Measurements from ENCODE around the gene MAGI1.
A peak's percentile ranks its signal among the peaks of the same experiment; 100 is the strongest.

The MAGI1 gene

DNA sequence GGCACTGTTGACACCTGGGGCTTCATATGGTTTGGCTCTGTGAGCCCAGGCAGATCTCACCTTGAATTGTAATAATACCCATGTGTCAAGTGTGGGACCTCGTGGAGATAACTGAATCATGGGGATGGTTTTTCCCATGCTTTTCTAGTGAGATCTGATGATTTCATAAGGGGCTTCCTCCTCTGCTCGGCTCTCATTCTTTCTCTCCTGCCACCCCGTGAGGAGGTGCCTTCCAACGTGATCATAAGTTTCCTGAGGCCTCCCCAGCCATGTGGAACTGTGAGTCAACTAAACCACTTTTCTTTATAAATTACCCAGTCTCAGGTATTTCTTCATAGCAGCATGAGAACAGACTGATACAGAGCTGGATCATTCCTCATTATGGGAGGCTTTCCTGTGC is 695.0 kb downstream of the MAGI1 start:
- Mint-ChIP-seq H3K4me3 (no peak overlapping the region), H3K36me3 (no peaks in the 10 kb centered on the region), H3K9me3 (peaks cover 17% of the 10 kb centered on the region), H3K27ac (no peak overlapping the region), H3K4me1 (no peaks in the 10 kb centered on the region)
- no peak for DNase-seq (ENCODE audit: low spot score in 2 of 2)
- ATAC-seq, result no peak

DNA sequence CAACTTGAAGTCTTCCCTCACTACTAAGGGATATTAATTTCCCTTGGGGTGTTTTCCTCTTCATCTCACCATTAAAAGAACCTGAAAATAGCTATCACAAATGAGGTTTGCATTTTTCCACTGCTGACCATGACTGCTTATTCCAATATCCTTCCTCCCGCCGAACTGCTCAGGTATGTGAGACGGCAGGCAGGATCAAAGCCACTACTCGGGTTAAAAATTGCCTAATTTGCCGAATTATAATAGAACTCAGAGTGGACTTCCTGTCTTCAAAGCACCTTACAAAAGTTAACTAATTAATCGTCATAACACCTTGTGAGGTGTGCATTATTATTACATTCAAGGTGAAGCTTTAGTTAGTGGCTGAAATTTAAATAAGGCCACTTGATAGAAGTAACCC is 695.7 kb downstream of the MAGI1 start:
- no peak overlapping the region for H3K27ac Mint-ChIP-seq
- no peak for ATAC-seq
- H3K36me3 Mint-ChIP-seq, result no peaks in the 10 kb centered on the region
- H3K4me3 Mint-ChIP-seq, result no peak overlapping the region
- DNase-seq (ENCODE audit: low spot score in 2 of 2), result no peak
- H3K4me1 Mint-ChIP-seq, result no peaks in the 10 kb centered on the region
- H3K9me3 Mint-ChIP-seq, result peaks cover 17% of the 10 kb centered on the region

DNA sequence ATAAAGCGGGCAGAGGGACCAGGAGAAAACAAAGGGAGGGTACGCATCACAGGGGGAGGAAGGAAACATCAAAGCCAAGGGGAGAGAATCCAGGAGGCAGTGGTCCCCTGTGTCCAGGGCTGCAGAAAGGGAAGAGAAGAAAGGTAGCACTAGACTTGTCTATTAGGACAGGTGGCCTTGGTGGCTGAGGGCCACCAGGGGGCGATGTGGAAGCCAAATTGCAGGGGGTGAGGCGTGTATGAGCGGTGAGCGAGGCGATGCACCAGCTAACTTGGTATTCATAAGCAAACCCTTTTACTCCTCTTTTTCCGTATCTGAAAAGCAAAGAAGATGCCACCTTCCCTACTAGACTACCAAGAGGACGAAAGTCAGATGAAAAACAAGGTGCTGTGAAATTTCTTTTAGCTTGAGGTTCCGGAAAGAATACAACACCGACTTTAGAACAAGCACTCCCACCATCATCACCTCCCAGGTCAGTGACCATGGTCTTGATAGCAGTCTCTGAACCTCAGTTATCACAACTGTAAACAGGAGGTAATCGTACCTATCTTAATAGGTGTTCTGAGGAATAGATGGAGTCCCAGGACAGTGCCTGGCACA is 696.5 kb downstream of the MAGI1 start:
- Mint-ChIP-seq H3K4me3 (no peak overlapping the region), H3K4me1 (no peaks in the 10 kb centered on the region), H3K9me3 (peaks cover 19% of the 10 kb centered on the region), H3K36me3 (no peaks in the 10 kb centered on the region), H3K27ac (no peak overlapping the region)
- DNase-seq (ENCODE audit: low spot score in 2 of 2) (peak in 1 of 2 donors; percentile 49), ATAC-seq (peak; percentile 51)

DNA sequence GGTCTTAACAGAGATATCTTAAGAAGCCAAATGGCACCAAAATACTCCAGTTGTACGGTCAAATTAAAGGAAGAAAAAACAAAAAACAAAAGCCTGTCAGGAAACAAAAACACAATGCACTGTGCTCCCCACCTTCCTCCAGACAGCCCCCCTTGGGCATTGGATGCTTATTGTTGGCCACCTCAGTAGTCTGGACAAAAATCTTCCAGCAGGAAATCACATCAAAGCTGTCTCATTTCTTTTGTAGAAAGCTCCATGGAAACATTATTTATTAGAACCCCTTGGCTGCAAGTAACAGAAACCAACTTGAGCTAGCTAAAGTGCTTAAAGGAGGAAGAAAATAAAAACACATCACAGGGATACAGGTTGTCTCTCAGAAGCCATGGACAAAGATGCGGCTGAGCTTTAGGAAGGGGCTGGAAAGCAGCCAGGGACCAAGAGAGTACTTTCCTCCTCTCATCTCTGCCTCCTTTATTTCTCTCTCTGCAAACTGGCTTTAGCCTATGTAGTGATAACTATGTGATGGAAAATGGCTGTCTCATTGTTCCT is 699.5 kb downstream of the MAGI1 start:
- Mint-ChIP-seq H3K4me1 (no peaks in the 10 kb centered on the region), H3K27ac (no peak overlapping the region), H3K9me3 (peaks cover 30% of the 10 kb centered on the region), H3K36me3 (no peaks in the 10 kb centered on the region), H3K4me3 (no peak overlapping the region)
- DNase-seq (ENCODE audit: low spot score in 2 of 2) (no peak), ATAC-seq (no peak)

DNA sequence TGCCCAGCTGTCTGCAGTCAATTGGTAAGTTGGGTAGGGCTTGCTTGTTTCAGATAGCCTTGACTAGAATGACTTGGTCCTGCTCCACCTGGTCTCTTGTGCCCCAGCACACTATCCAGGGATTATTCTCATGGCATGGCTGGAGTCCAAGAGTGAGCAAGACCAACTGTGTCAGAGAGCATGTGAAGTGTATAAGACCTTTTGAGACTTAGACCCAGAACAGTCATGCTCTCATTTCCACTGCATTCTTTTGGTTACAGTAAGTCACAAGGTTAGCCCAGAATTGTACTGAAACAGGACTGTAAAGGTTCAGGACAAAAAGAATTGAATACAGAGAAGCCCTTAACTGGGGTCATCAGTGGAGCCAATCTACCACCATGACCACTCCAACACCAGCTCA is 700.1 kb downstream of the MAGI1 start:
- H3K9me3 Mint-ChIP-seq, result peaks cover 30% of the 10 kb centered on the region
- ATAC-seq (no peak), DNase-seq (ENCODE audit: low spot score in 2 of 2) (no peak)
- no peak overlapping the region for H3K27ac Mint-ChIP-seq
- no peak overlapping the region for H3K4me3 Mint-ChIP-seq
- H3K36me3 Mint-ChIP-seq, result no peaks in the 10 kb centered on the region
- H3K4me1 Mint-ChIP-seq, result no peaks in the 10 kb centered on the region

DNA sequence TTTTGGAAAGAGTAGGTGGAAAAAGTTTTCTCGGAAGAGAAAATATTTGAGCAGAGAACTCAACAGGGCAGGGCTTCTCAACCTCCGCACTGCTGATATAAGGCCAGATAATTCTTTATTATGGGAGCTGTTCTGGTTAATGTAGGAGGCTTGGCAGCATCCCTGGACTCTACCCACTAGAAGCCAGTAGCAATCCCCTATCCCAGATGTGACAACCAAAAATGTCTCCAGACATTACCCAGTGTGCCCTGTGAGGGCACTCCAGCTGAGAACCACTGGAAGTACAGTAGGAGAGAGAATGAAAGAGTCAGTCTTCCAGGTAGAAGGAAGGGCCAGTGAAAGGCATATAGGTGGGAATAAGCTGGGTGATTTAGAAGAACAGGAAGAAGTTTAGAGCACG is 703.1 kb downstream of the MAGI1 start:
- H3K36me3 Mint-ChIP-seq, result no peaks in the 10 kb centered on the region
- peaks cover 21% of the 10 kb centered on the region for H3K9me3 Mint-ChIP-seq
- no peak for DNase-seq (ENCODE audit: low spot score in 2 of 2)
- H3K27ac Mint-ChIP-seq, result no peak overlapping the region
- ATAC-seq, result no peak
- H3K4me3 Mint-ChIP-seq, result no peak overlapping the region
- H3K4me1 Mint-ChIP-seq, result no peaks in the 10 kb centered on the region

DNA sequence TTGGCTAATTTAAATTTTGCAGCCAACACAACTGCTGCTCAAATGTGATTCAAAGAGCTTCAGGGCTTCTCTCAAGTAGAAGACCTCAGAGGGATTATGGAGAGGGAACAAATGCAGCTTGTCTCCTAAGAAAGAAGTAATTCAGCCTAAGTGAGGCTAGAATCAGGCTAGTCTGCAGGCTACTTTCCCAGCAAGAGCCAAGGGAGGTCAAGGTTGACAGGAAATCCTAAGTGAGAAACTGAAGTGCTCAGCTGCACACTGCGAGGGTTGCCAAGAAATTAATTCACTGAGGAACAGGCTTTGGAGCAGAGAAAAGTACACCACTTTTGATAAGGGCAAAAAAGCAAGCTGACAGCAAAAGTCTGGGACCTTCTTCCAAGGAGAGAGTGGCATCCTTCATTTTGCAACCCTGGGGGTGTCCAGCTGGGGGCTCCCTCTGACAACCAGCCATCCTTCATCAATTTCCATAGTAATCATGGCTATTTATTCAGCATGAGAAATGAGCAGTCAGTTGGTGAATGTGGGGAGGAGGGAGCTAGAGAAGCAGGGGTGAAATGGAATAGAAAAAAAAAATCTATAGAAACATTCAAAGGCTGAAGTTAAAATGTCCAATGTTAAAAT is 704.6 kb downstream of the MAGI1 start:
- no peak overlapping the region for H3K27ac Mint-ChIP-seq
- no peak overlapping the region for H3K4me3 Mint-ChIP-seq
- DNase-seq (ENCODE audit: low spot score in 2 of 2), result no peak
- H3K9me3 Mint-ChIP-seq, result peaks cover 13% of the 10 kb centered on the region
- no peak for ATAC-seq
- no peaks in the 10 kb centered on the region for H3K36me3 Mint-ChIP-seq
- H3K4me1 Mint-ChIP-seq, result no peaks in the 10 kb centered on the region

DNA sequence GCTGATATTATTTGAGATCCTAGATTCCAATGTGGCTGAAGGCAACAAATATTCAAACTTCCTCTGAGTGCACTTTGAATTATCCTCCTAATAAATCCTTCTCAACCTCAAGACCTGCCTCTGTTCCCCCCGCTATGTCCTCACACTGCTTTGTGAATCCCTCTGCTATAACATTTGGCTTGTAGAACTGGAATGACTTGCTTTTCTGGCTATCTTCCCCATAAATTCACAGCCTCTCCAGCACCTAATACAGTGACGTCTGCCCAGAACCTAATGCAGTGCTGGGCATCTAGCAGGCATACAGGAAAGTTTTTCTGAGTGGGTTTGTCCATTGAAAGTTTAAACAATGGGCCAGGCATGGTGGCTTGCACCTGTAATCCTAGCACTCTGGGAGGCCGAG is 707.0 kb downstream of the MAGI1 start:
- H3K4me3 Mint-ChIP-seq, result no peak overlapping the region
- no peak for DNase-seq (ENCODE audit: low spot score in 2 of 2)
- no peaks in the 10 kb centered on the region for H3K4me1 Mint-ChIP-seq
- peaks cover 8% of the 10 kb centered on the region for H3K9me3 Mint-ChIP-seq
- no peak overlapping the region for H3K27ac Mint-ChIP-seq
- H3K36me3 Mint-ChIP-seq, result no peaks in the 10 kb centered on the region
- no peak for ATAC-seq

DNA sequence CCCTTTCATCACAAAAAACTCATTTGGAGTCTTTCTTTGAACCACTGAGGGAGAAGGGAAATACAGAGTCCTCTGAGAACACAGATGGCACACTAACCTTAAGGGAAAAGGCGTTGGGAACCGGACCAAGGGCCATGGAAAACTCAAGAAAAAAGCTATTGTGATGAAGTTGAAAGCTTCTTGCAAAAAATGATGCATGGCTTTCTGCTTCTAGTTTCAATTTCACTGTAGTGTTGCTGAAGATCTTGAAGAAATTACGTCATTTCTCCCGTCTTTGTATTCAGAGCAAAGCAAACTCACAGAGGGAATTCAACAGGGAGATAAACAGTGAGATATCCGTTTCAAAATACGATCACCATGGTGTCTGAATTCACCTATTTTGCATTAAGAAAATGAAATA is 708.6 kb downstream of the MAGI1 start:
- DNase-seq (ENCODE audit: low spot score in 2 of 2), result no peak
- Mint-ChIP-seq H3K4me3 (no peak overlapping the region), H3K9me3 (peaks cover 6% of the 10 kb centered on the region), H3K36me3 (no peaks in the 10 kb centered on the region), H3K27ac (no peak overlapping the region), H3K4me1 (no peaks in the 10 kb centered on the region)
- ATAC-seq, result no peak

DNA sequence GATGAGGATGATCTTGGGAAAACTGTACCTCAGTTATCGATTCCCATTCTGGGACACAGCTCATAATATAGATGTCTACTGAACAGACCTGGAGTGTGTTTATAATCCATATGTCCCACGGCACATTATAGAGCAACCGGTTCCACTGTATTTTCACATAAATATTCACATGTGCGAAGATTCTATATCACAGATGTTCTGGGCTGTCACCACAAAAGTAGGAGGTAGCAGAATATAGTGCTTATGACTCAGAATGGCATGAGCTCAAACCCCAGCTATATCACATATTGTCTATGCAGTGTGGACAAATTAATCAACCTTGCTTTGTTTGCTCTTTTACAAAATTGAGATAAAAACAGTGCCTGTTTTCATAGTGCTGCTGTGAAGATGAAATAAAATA is 710.6 kb downstream of the MAGI1 start:
- no peaks in the 10 kb centered on the region for H3K4me1 Mint-ChIP-seq
- H3K9me3 Mint-ChIP-seq, result peaks cover 10% of the 10 kb centered on the region
- H3K4me3 Mint-ChIP-seq, result no peak overlapping the region
- DNase-seq (ENCODE audit: low spot score in 2 of 2), result no peak
- no peaks in the 10 kb centered on the region for H3K36me3 Mint-ChIP-seq
- H3K27ac Mint-ChIP-seq, result no peak overlapping the region
- ATAC-seq, result no peak

DNA sequence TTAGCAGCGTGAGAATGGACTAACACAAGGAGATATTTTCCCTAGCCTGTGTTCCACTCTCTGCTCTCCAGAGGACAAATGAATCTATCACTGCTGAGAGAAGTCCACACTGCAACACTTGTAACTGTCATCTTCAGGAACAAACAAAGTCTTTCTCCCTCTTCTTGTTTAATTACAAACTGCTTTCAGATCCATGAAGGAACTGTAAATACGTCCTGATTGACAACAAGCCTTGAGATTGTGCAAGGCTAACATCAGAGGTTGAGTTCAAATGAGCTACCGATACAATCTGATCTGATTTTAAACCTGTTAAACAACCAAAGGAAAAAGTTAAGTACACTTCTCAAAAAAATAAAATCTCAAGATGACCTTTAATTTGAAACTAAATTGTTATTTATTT is 712.1 kb downstream of the MAGI1 start:
- Mint-ChIP-seq H3K36me3 (no peaks in the 10 kb centered on the region), H3K4me1 (no peaks in the 10 kb centered on the region), H3K4me3 (no peak overlapping the region), H3K9me3 (peaks cover 14% of the 10 kb centered on the region), H3K27ac (no peak overlapping the region)
- DNase-seq (ENCODE audit: low spot score in 2 of 2) (no peak), ATAC-seq (no peak)

DNA sequence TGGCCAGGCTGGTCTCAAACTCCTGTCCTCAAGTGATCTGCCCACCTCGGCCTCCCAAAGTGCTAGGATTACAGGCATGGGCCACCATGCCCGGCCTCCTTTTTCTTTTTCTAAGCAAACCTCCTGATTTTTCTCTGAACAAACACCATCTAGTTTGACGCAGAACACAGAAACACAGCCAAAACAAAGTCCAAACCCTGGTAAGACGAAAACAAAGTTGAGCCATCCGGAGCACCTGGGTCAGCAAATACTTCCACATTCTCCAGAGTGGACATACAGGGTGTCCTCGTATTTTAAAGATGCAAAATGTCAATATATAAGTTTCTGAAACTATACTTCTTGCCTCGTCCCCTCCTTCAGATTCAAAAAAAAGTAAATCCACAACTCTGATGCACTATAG is 715.8 kb downstream of the MAGI1 start:
- no peak for ATAC-seq
- no peak overlapping the region for H3K27ac Mint-ChIP-seq
- H3K4me3 Mint-ChIP-seq, result no peak overlapping the region
- H3K4me1 Mint-ChIP-seq, result no peaks in the 10 kb centered on the region
- no peaks in the 10 kb centered on the region for H3K36me3 Mint-ChIP-seq
- DNase-seq (ENCODE audit: low spot score in 2 of 2), result no peak
- peaks cover 18% of the 10 kb centered on the region for H3K9me3 Mint-ChIP-seq

DNA sequence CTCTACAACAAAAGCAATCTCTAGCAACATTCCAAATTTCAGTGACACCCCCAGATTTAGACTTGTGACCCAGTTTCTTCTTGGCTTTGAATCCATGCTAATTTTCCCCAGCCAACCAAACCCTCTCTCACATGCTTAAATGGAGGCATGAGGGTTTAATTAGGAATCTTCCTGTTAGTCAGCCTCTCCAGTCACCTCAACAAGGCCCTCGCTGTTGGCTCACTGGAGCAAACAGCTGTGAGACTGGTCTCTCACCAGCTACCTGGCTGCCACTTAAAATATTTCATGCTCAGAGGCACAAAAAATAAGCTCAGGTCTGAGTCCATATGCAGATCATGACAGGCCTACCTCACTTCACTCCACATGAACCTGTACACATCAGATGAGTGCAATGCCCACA is 720.5 kb downstream of the MAGI1 start:
- DNase-seq (ENCODE audit: low spot score in 2 of 2), result no peak
- no peak for ATAC-seq
- Mint-ChIP-seq H3K4me3 (no peak overlapping the region), H3K9me3 (peaks cover 13% of the 10 kb centered on the region), H3K36me3 (no peaks in the 10 kb centered on the region), H3K27ac (no peak overlapping the region), H3K4me1 (no peaks in the 10 kb centered on the region)

DNA sequence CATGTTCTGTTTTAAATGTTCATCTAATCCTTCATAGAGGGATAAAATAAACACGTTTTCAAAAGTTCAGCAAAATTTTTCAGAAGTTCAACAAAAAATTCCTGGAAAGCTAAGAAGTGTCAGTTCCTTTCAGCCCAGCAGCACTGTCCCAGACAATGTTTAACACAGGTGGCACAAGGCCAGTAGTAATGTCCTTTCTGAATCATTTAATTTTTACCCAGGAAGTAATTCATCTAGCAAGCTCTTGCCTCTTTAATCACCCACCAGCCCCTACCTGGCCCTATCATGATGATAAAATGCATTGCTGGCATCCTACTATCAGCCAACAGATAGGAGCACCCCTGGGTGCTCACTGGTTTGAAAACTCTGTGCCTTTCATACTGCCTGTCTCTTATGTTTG is 723.8 kb downstream of the MAGI1 start:
- no peak for DNase-seq (ENCODE audit: low spot score in 2 of 2)
- no peaks in the 10 kb centered on the region for H3K36me3 Mint-ChIP-seq
- no peak for ATAC-seq
- H3K27ac Mint-ChIP-seq, result no peak overlapping the region
- no peaks in the 10 kb centered on the region for H3K4me1 Mint-ChIP-seq
- peaks cover 6% of the 10 kb centered on the region for H3K9me3 Mint-ChIP-seq
- H3K4me3 Mint-ChIP-seq, result no peak overlapping the region

DNA sequence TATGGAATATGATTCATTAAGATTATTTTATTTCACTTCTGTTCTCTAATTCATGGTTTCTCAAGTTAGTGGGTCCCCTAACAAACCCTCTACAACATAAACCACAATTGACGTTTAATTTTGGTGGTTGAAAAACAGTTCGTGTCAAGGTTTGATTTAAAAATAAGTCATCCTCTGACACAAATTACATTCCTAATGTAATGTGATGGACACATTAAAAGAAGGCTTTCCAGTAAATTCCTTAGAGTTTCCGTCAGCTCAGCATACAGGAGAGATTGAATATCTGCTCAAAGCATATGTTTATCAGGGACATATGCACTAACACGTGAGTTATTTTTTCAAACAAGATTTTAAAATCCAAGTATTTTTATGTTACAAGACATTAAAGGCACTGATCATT is 724.4 kb downstream of the MAGI1 start:
- Mint-ChIP-seq H3K27ac (no peak overlapping the region), H3K4me1 (no peaks in the 10 kb centered on the region), H3K9me3 (peaks cover 10% of the 10 kb centered on the region), H3K36me3 (no peaks in the 10 kb centered on the region), H3K4me3 (no peak overlapping the region)
- no peak for DNase-seq (ENCODE audit: low spot score in 2 of 2)
- ATAC-seq, result no peak

DNA sequence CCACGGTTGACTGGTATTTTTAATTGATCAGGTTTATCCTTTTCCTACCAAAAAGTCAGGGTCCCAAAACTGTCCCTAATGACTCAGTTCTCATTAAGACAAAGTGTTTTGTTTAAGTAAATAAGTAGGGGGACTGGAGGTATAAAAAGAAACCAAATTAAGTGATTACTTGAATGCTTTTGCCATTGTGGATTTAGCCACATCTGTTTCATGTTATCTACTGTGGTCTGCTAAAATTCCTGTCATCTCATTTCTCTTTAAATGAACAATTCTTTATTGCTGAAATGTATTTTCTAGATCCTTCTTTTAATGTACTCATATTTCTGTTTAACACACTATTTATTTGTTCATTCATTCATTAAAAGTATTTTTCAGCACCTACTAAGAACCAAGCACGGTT is 725.1 kb downstream of the MAGI1 start:
- Mint-ChIP-seq H3K9me3 (peaks cover 10% of the 10 kb centered on the region), H3K27ac (no peak overlapping the region), H3K4me1 (no peaks in the 10 kb centered on the region), H3K4me3 (no peak overlapping the region), H3K36me3 (no peaks in the 10 kb centered on the region)
- DNase-seq (ENCODE audit: low spot score in 2 of 2) (no peak), ATAC-seq (no peak)
